Measurements from ENCODE around the gene ATP5F1A. TPM values are rescaled to one million over a fixed set of nuclear protein-coding genes. Genes with fewer than 3 reads are reported as not detected.
"Not testable (repeated sequence)": the region's sequence is repeated elsewhere in the genome, so short reads cannot be mapped to it uniquely, and the experiment has no call there.

ATP5F1A gene
- total RNA-seq, 1 experiment from 2014 or later = 479 TPM

GRCh38 chr18:46048641-46049040, 49.5 kb downstream of the ATP5F1A start:
- Histone ChIP-seq H3K4me1 (ENCODE audit: insufficient read depth, low read length, poor library complexity, severe bottlenecking) (no peaks in the 10 kb centered on the region), H3K9me3 (ENCODE audit: low read depth, low read length, poor library complexity, severe bottlenecking) (no peaks in the 10 kb centered on the region), H3K27ac (ENCODE audit: low read depth, low read length, poor library complexity, severe bottlenecking) (no peak overlapping the region), H3K36me3 (ENCODE audit: insufficient read depth, low read length, poor library complexity, severe bottlenecking) (no peaks in the 10 kb centered on the region), H3K27me3 (replicated peaks; ENCODE audit: insufficient read depth, low read depth, low read length, poor library complexity) (no peaks in the 10 kb centered on the region), H3K4me3 (ENCODE audit: low read depth, low read length, poor library complexity, severe bottlenecking) (no peak overlapping the region)
- BruUV-seq (replicated peaks) = no TSS peak
- ChIA-PET POLR2A (ENCODE audit: low non-redundant PET) (no interaction called here), CTCF (no interaction called here)
- TF ChIP-seq EZH2 (IDR thresholded peaks at IDR 0.05; ENCODE audit: borderline replicate concordance, low read depth, low read length, poor library complexity, severe bottlenecking) = no peak
- TF ChIP-seq CTCF (conservative IDR thresholded peaks at IDR 0.05; ENCODE audit: low read depth, low read length) = no peak
- no peak for DNase-seq (ENCODE audit: low spot score)
- intact Hi-C loops (cut with micrococcal nuclease; ENCODE audit: unreplicated experiment) = no loop called here

GRCh38 chr18:46047369-46047768, 50.7 kb downstream of the ATP5F1A start:
- H3K4me1 ChIP-seq (ENCODE audit: insufficient read depth, low read length, poor library complexity, severe bottlenecking); H3K9me3 ChIP-seq (ENCODE audit: low read depth, low read length, poor library complexity, severe bottlenecking); H3K4me3 ChIP-seq (ENCODE audit: low read depth, low read length, poor library complexity, severe bottlenecking); POLR2A ChIA-PET (ENCODE audit: low non-redundant PET); H3K27me3 ChIP-seq (replicated peaks; ENCODE audit: insufficient read depth, low read depth, low read length, poor library complexity); H3K36me3 ChIP-seq (ENCODE audit: insufficient read depth, low read length, poor library complexity, severe bottlenecking); DNase-seq (ENCODE audit: low spot score); H3K27ac ChIP-seq (ENCODE audit: low read depth, low read length, poor library complexity, severe bottlenecking); intact Hi-C loops (cut with micrococcal nuclease; ENCODE audit: unreplicated experiment); BruUV-seq (replicated peaks); CTCF ChIA-PET: not testable (repeated sequence)

GRCh38 chr18:46046688-46047087, 51.4 kb downstream of the ATP5F1A start:
- no peaks in the 10 kb centered on the region for H3K4me1 ChIP-seq (ENCODE audit: insufficient read depth, low read length, poor library complexity, severe bottlenecking)
- BruUV-seq (replicated peaks) = no TSS peak
- TF ChIP-seq CTCF (conservative IDR thresholded peaks at IDR 0.05; ENCODE audit: low read depth, low read length) = no peak
- TF ChIP-seq EZH2 (IDR thresholded peaks at IDR 0.05; ENCODE audit: borderline replicate concordance, low read depth, low read length, poor library complexity, severe bottlenecking) = no peak
- ChIA-PET POLR2A (ENCODE audit: low non-redundant PET) (no interaction called here), CTCF (no interaction called here)
- no peak for DNase-seq (ENCODE audit: low spot score)
- H3K9me3 ChIP-seq (ENCODE audit: low read depth, low read length, poor library complexity, severe bottlenecking) = no peaks in the 10 kb centered on the region
- intact Hi-C loops (cut with micrococcal nuclease; ENCODE audit: unreplicated experiment) = no loop called here
- H3K27me3 ChIP-seq (replicated peaks; ENCODE audit: insufficient read depth, low read depth, low read length, poor library complexity) = no peaks in the 10 kb centered on the region
- H3K36me3 ChIP-seq (ENCODE audit: insufficient read depth, low read length, poor library complexity, severe bottlenecking) = no peaks in the 10 kb centered on the region
- H3K27ac ChIP-seq (ENCODE audit: low read depth, low read length, poor library complexity, severe bottlenecking) = no peak overlapping the region
- no peak overlapping the region for H3K4me3 ChIP-seq (ENCODE audit: low read depth, low read length, poor library complexity, severe bottlenecking)

- intact Hi-C loops (cut with micrococcal nuclease; ENCODE audit: unreplicated experiment) = no loop called here
- DNase-seq (ENCODE audit: low spot score) = no peak
- Histone ChIP-seq H3K4me3 (ENCODE audit: low read depth, low read length, poor library complexity, severe bottlenecking) (no peak overlapping the region), H3K4me1 (ENCODE audit: insufficient read depth, low read length, poor library complexity, severe bottlenecking) (no peaks in the 10 kb centered on the region), H3K27ac (ENCODE audit: low read depth, low read length, poor library complexity, severe bottlenecking) (no peak overlapping the region), H3K36me3 (ENCODE audit: insufficient read depth, low read length, poor library complexity, severe bottlenecking) (no peaks in the 10 kb centered on the region), H3K9me3 (ENCODE audit: low read depth, low read length, poor library complexity, severe bottlenecking) (no peaks in the 10 kb centered on the region), H3K27me3 (replicated peaks; ENCODE audit: insufficient read depth, low read depth, low read length, poor library complexity) (no peaks in the 10 kb centered on the region)
- TF ChIP-seq EZH2 (IDR thresholded peaks at IDR 0.05; ENCODE audit: borderline replicate concordance, low read depth, low read length, poor library complexity, severe bottlenecking) (no peak), CTCF (conservative IDR thresholded peaks at IDR 0.05; ENCODE audit: low read depth, low read length) (no peak)
- ChIA-PET CTCF (no interaction called here), POLR2A (ENCODE audit: low non-redundant PET) (no interaction called here)
- no TSS peak for BruUV-seq (replicated peaks)
Observed at GRCh38 chr18:46046126-46046525, 52.0 kb downstream of the ATP5F1A start.

Data from A673 (cell line).